ENCODE measurements around the gene CLOCK.

The CLOCK gene

GRCh38 chr4:55499495-55499894 is 47.2 kb downstream of the CLOCK start:
- Histone ChIP-seq H3K4me1 (ENCODE audit: insufficient read depth, low read length) (no peaks in the 10 kb centered on the region), H3K36me3 (ENCODE audit: insufficient read depth, low read length) (peaks cover 8% of the 10 kb centered on the region), H2AFZ (ENCODE audit: low read depth, low read length) (no peak overlapping the region), H3K9me3 (ENCODE audit: low read length) (peaks cover 4% of the 10 kb centered on the region), H3K4me3 (ENCODE audit: low read length) (no peak overlapping the region), H3K27me3 (ENCODE audit: insufficient read depth, low read length) (no peaks in the 10 kb centered on the region)

GRCh38 chr4:55498051-55498450 is 48.7 kb downstream of the CLOCK start:
- Histone ChIP-seq H2AFZ (ENCODE audit: low read depth, low read length) (no peak overlapping the region), H3K36me3 (ENCODE audit: insufficient read depth, low read length) (peaks cover 5% of the 10 kb centered on the region), H3K9me3 (ENCODE audit: low read length) (peaks cover 6% of the 10 kb centered on the region), H3K4me3 (ENCODE audit: low read length) (no peak overlapping the region), H3K27me3 (ENCODE audit: insufficient read depth, low read length) (no peaks in the 10 kb centered on the region), H3K4me1 (ENCODE audit: insufficient read depth, low read length) (no peaks in the 10 kb centered on the region)

- Histone ChIP-seq H3K4me1 (ENCODE audit: insufficient read depth, low read length) (no peaks in the 10 kb centered on the region), H3K4me3 (ENCODE audit: low read length) (no peak overlapping the region), H3K9me3 (ENCODE audit: low read length) (peaks cover 2% of the 10 kb centered on the region), H3K36me3 (ENCODE audit: insufficient read depth, low read length) (peaks cover 18% of the 10 kb centered on the region), H3K27me3 (ENCODE audit: insufficient read depth, low read length) (no peaks in the 10 kb centered on the region), H2AFZ (ENCODE audit: low read depth, low read length) (no peak overlapping the region)
Measured at GRCh38 chr4:55491486-55491885, 55.2 kb downstream of the CLOCK start.

- H3K4me3 ChIP-seq (ENCODE audit: low read length), result no peak overlapping the region
Measured at GRCh38 chr4:55488716-55489115, 58.0 kb downstream of the CLOCK start.

GRCh38 chr4:55485821-55486220 is 60.9 kb downstream of the CLOCK start:
- Histone ChIP-seq H3K27me3 (ENCODE audit: insufficient read depth, low read length) (no peaks in the 10 kb centered on the region), H3K9me3 (ENCODE audit: low read length) (no peaks in the 10 kb centered on the region), H3K36me3 (ENCODE audit: insufficient read depth, low read length) (peaks cover 28% of the 10 kb centered on the region), H3K4me1 (ENCODE audit: insufficient read depth, low read length) (no peaks in the 10 kb centered on the region), H2AFZ (ENCODE audit: low read depth, low read length) (no peak overlapping the region), H3K4me3 (ENCODE audit: low read length) (no peak overlapping the region)

More at GRCh38 chr4:55488716-55489115, 58.0 kb downstream of the CLOCK start:
- Histone ChIP-seq H2AFZ (ENCODE audit: low read depth, low read length) (no peak overlapping the region), H3K4me1 (ENCODE audit: insufficient read depth, low read length) (no peaks in the 10 kb centered on the region), H3K27me3 (ENCODE audit: insufficient read depth, low read length) (no peaks in the 10 kb centered on the region), H3K36me3 (ENCODE audit: insufficient read depth, low read length) (peaks cover 22% of the 10 kb centered on the region), H3K9me3 (ENCODE audit: low read length) (no peaks in the 10 kb centered on the region)

- no peaks in the 10 kb centered on the region for H3K4me1 ChIP-seq (ENCODE audit: insufficient read depth, low read length)
Measured at GRCh38 chr4:55483315-55483714, 63.4 kb downstream of the CLOCK start.

GRCh38 chr4:55475394-55476243 is 71.1 kb downstream of the CLOCK start:
- Histone ChIP-seq H3K9me3 (ENCODE audit: low read length) (peaks cover 14% of the 10 kb centered on the region), H3K4me1 (ENCODE audit: insufficient read depth, low read length) (no peaks in the 10 kb centered on the region), H3K4me3 (ENCODE audit: low read length) (no peak overlapping the region), H2AFZ (ENCODE audit: low read depth, low read length) (no peak overlapping the region), H3K27me3 (ENCODE audit: insufficient read depth, low read length) (no peaks in the 10 kb centered on the region), H3K36me3 (ENCODE audit: insufficient read depth, low read length) (peaks cover 57% of the 10 kb centered on the region)

More at GRCh38 chr4:55483315-55483714, 63.4 kb downstream of the CLOCK start:
- Histone ChIP-seq H3K27me3 (ENCODE audit: insufficient read depth, low read length) (no peaks in the 10 kb centered on the region), H2AFZ (ENCODE audit: low read depth, low read length) (no peak overlapping the region), H3K36me3 (ENCODE audit: insufficient read depth, low read length) (peaks cover 27% of the 10 kb centered on the region), H3K4me3 (ENCODE audit: low read length) (no peak overlapping the region), H3K9me3 (ENCODE audit: low read length) (no peaks in the 10 kb centered on the region)

GRCh38 chr4:55469979-55470378 is 76.7 kb downstream of the CLOCK start:
- H3K4me3 ChIP-seq (ENCODE audit: low read length), result no peak overlapping the region
- H3K9me3 ChIP-seq (ENCODE audit: low read length), result peaks cover 9% of the 10 kb centered on the region
- no peak overlapping the region for H2AFZ ChIP-seq (ENCODE audit: low read depth, low read length)
- no peaks in the 10 kb centered on the region for H3K27me3 ChIP-seq (ENCODE audit: insufficient read depth, low read length)
- peaks cover 55% of the 10 kb centered on the region for H3K36me3 ChIP-seq (ENCODE audit: insufficient read depth, low read length)
- H3K4me1 ChIP-seq (ENCODE audit: insufficient read depth, low read length), result no peaks in the 10 kb centered on the region

GRCh38 chr4:55468724-55469123 is 78.0 kb downstream of the CLOCK start:
- peaks cover under 1% of the 10 kb centered on the region for H3K9me3 ChIP-seq (ENCODE audit: low read length)
- H3K4me3 ChIP-seq (ENCODE audit: low read length), result no peak overlapping the region
- H2AFZ ChIP-seq (ENCODE audit: low read depth, low read length), result no peak overlapping the region
- no peaks in the 10 kb centered on the region for H3K4me1 ChIP-seq (ENCODE audit: insufficient read depth, low read length)
- no peaks in the 10 kb centered on the region for H3K27me3 ChIP-seq (ENCODE audit: insufficient read depth, low read length)
- peaks cover 48% of the 10 kb centered on the region for H3K36me3 ChIP-seq (ENCODE audit: insufficient read depth, low read length)

- Histone ChIP-seq H3K36me3 (ENCODE audit: insufficient read depth, low read length) (peaks cover 41% of the 10 kb centered on the region), H2AFZ (ENCODE audit: low read depth, low read length) (no peak overlapping the region), H3K4me3 (ENCODE audit: low read length) (no peak overlapping the region), H3K4me1 (ENCODE audit: insufficient read depth, low read length) (no peaks in the 10 kb centered on the region), H3K27me3 (ENCODE audit: insufficient read depth, low read length) (no peaks in the 10 kb centered on the region), H3K9me3 (ENCODE audit: low read length) (no peaks in the 10 kb centered on the region)
Measured at GRCh38 chr4:55466001-55466400, 80.7 kb downstream of the CLOCK start.

- no peak overlapping the region for H2AFZ ChIP-seq (ENCODE audit: low read depth, low read length)
- H3K4me1 ChIP-seq (ENCODE audit: insufficient read depth, low read length), result no peaks in the 10 kb centered on the region
- no peaks in the 10 kb centered on the region for H3K27me3 ChIP-seq (ENCODE audit: insufficient read depth, low read length)
- H3K9me3 ChIP-seq (ENCODE audit: low read length), result no peaks in the 10 kb centered on the region
- H3K36me3 ChIP-seq (ENCODE audit: insufficient read depth, low read length), result peaks cover 32% of the 10 kb centered on the region
- H3K4me3 ChIP-seq (ENCODE audit: low read length), result no peak overlapping the region
Measured at GRCh38 chr4:55458611-55459010, 88.1 kb downstream of the CLOCK start.

GRCh38 chr4:55458164-55458563 is 88.5 kb downstream of the CLOCK start:
- no peaks in the 10 kb centered on the region for H3K4me1 ChIP-seq (ENCODE audit: insufficient read depth, low read length)
- no peak overlapping the region for H3K4me3 ChIP-seq (ENCODE audit: low read length)
- H3K36me3 ChIP-seq (ENCODE audit: insufficient read depth, low read length), result peaks cover 32% of the 10 kb centered on the region
- H3K27me3 ChIP-seq (ENCODE audit: insufficient read depth, low read length), result no peaks in the 10 kb centered on the region
- no peak overlapping the region for H2AFZ ChIP-seq (ENCODE audit: low read depth, low read length)
- no peaks in the 10 kb centered on the region for H3K9me3 ChIP-seq (ENCODE audit: low read length)

- Histone ChIP-seq H3K4me1 (ENCODE audit: insufficient read depth, low read length) (no peaks in the 10 kb centered on the region), H3K9me3 (ENCODE audit: low read length) (no peaks in the 10 kb centered on the region), H3K27me3 (ENCODE audit: insufficient read depth, low read length) (no peaks in the 10 kb centered on the region), H2AFZ (ENCODE audit: low read depth, low read length) (no peak overlapping the region), H3K4me3 (ENCODE audit: low read length) (no peak overlapping the region), H3K36me3 (ENCODE audit: insufficient read depth, low read length) (peaks cover 54% of the 10 kb centered on the region)
Measured at GRCh38 chr4:55450566-55450965, 96.1 kb downstream of the CLOCK start.

GRCh38 chr4:55447831-55448230 is 98.9 kb downstream of the CLOCK start:
- H3K27me3 ChIP-seq (ENCODE audit: insufficient read depth, low read length), result no peaks in the 10 kb centered on the region
- H3K36me3 ChIP-seq (ENCODE audit: insufficient read depth, low read length), result peaks cover 54% of the 10 kb centered on the region
- H2AFZ ChIP-seq (ENCODE audit: low read depth, low read length), result no peak overlapping the region
- no peak overlapping the region for H3K4me3 ChIP-seq (ENCODE audit: low read length)
- no peaks in the 10 kb centered on the region for H3K4me1 ChIP-seq (ENCODE audit: insufficient read depth, low read length)
- no peaks in the 10 kb centered on the region for H3K9me3 ChIP-seq (ENCODE audit: low read length)
